ENCODE measurements around the gene KLF11.

DNA sequence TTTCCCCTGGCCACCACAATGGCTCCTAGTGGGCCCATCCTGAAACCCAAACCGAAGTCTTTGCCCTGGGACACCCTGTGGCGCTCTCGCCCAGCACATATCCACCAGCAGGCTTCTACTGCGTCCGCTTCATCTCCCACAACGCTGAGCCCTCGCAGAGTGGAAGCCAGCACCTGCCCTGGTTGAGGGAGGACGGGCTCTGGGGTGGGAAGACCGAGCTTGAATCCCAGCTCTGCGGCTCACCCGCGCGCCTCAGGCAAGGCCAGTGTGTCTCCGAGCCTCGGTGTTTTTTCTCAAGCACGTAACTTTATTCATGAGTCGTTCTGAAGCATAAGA is 15.6 kb downstream of the KLF11 start:
- TF ChIP-seq POLR2A (IDR thresholded peaks at IDR 0.05), result no peak
- TF ChIP-seq, protein P1, sequence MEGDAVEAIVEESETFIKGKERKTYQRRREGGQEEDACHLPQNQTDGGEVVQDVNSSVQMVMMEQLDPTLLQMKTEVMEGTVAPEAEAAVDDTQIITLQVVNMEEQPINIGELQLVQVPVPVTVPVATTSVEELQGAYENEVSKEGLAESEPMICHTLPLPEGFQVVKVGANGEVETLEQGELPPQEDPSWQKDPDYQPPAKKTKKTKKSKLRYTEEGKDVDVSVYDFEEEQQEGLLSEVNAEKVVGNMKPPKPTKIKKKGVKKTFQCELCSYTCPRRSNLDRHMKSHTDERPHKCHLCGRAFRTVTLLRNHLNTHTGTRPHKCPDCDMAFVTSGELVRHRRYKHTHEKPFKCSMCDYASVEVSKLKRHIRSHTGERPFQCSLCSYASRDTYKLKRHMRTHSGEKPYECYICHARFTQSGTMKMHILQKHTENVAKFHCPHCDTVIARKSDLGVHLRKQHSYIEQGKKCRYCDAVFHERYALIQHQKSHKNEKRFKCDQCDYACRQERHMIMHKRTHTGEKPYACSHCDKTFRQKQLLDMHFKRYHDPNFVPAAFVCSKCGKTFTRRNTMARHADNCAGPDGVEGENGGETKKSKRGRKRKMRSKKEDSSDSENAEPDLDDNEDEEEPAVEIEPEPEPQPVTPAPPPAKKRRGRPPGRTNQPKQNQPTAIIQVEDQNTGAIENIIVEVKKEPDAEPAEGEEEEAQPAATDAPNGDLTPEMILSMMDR (IDR thresholded peaks at IDR 0.05), result no peak

Measured in stomach (tissue), 4 donors.